ENCODE measurements around the gene ZNF519.
"Not testable (repeated sequence)": the region's sequence is repeated elsewhere in the genome, so short reads cannot be mapped to it uniquely, and the experiment has no call there.

ZNF519 gene

GRCh38 chr18:14137971-14138370 lies 5.7 kb upstream of the ZNF519 start:
- not testable (repeated sequence) for H3K79me2 ChIP-seq (ENCODE audit: control insufficient read depth, low read length); H3K4me1 ChIP-seq (ENCODE audit: control insufficient read depth, low read length); H3K27me3 ChIP-seq (ENCODE audit: control insufficient read depth, low read length); H3K4me2 ChIP-seq (ENCODE audit: low read length); H3K9me3 ChIP-seq (ENCODE audit: control insufficient read depth, insufficient read depth, low read length); H4K20me1 ChIP-seq (ENCODE audit: control insufficient read depth, insufficient read depth, low read depth, low read length); H3F3A ChIP-seq (ENCODE audit: control insufficient read depth, insufficient read depth); H3K27ac ChIP-seq (ENCODE audit: low read depth, low read length); H3K36me3 ChIP-seq (ENCODE audit: control insufficient read depth, low read length); H3K4me3 ChIP-seq (ENCODE audit: low read length); H3K9me2 ChIP-seq (replicated peaks; ENCODE audit: control insufficient read depth, low read length)

- H4K20me1 ChIP-seq (ENCODE audit: control insufficient read depth, insufficient read depth, low read depth, low read length), result not testable (repeated sequence)
Measured at GRCh38 chr18:14131696-14132270, 452 bp downstream of the ZNF519 start.

GRCh38 chr18:14130804-14131203 lies 1.4 kb downstream of the ZNF519 start:
- Histone ChIP-seq H3K4me3 (ENCODE audit: low read length) (peak overlapping the region; percentile 82), H3K4me2 (ENCODE audit: low read length) (peak overlapping the region; percentile 74), H3K4me1 (ENCODE audit: control insufficient read depth, low read length) (peaks cover 15% of the 10 kb centered on the region), H3K79me2 (ENCODE audit: control insufficient read depth, low read length) (peaks cover 57% of the 10 kb centered on the region)
- H3K27me3 ChIP-seq (ENCODE audit: control insufficient read depth, low read length); H4K20me1 ChIP-seq (ENCODE audit: control insufficient read depth, insufficient read depth, low read depth, low read length); H3K36me3 ChIP-seq (ENCODE audit: control insufficient read depth, low read length); H3K9me3 ChIP-seq (ENCODE audit: control insufficient read depth, insufficient read depth, low read length); H3K9me2 ChIP-seq (replicated peaks; ENCODE audit: control insufficient read depth, low read length); H3F3A ChIP-seq (ENCODE audit: control insufficient read depth, insufficient read depth); H3K27ac ChIP-seq (ENCODE audit: low read depth, low read length): not testable (repeated sequence)

More at GRCh38 chr18:14131696-14132270, 452 bp downstream of the ZNF519 start:
- Histone ChIP-seq H3K4me1 (ENCODE audit: control insufficient read depth, low read length) (peaks cover 15% of the 10 kb centered on the region), H3K4me2 (ENCODE audit: low read length) (peak overlapping the region; percentile 74), H3K79me2 (ENCODE audit: control insufficient read depth, low read length) (peaks cover 52% of the 10 kb centered on the region), H3K27ac (ENCODE audit: low read depth, low read length) (peak overlapping the region; percentile 32; the same call in 1 of the 2 replicates), H3K4me3 (ENCODE audit: low read length) (peak overlapping the region; percentile 82)
- not testable (repeated sequence) for H3K9me3 ChIP-seq (ENCODE audit: control insufficient read depth, insufficient read depth, low read length); H3K27me3 ChIP-seq (ENCODE audit: control insufficient read depth, low read length); H3K9me2 ChIP-seq (replicated peaks; ENCODE audit: control insufficient read depth, low read length); H3F3A ChIP-seq (ENCODE audit: control insufficient read depth, insufficient read depth); H3K36me3 ChIP-seq (ENCODE audit: control insufficient read depth, low read length)

GRCh38 chr18:14124689-14125088 lies 7.5 kb downstream of the ZNF519 start:
- no peak overlapping the region for H3K4me3 ChIP-seq (ENCODE audit: low read length)
- H3K79me2 ChIP-seq (ENCODE audit: control insufficient read depth, low read length), result peaks cover 80% of the 10 kb centered on the region
- no peak overlapping the region for H3K4me2 ChIP-seq (ENCODE audit: low read length)
- no peaks in the 10 kb centered on the region for H3K9me2 ChIP-seq (replicated peaks; ENCODE audit: control insufficient read depth, low read length)
- no peaks in the 10 kb centered on the region for H3F3A ChIP-seq (ENCODE audit: control insufficient read depth, insufficient read depth)
- TF ChIP-seq EZH2phosphoT487 (IDR thresholded peaks at IDR 0.05; ENCODE audit: borderline replicate concordance, low read length) (no peak), CTCF (IDR thresholded peaks at IDR 0.05; ENCODE audit: low read depth, low read length, poor library complexity, severe bottlenecking) (no peak)
- peaks cover 5% of the 10 kb centered on the region; the same call in 1 of the 2 replicates for H4K20me1 ChIP-seq (ENCODE audit: control insufficient read depth, insufficient read depth, low read depth, low read length)
- peaks cover 39% of the 10 kb centered on the region for H3K36me3 ChIP-seq (ENCODE audit: control insufficient read depth, low read length)
- no peaks in the 10 kb centered on the region for H3K4me1 ChIP-seq (ENCODE audit: control insufficient read depth, low read length)
- H3K27ac ChIP-seq (ENCODE audit: low read depth, low read length), result no peak overlapping the region
- H3K27me3 ChIP-seq (ENCODE audit: control insufficient read depth, low read length), result no peaks in the 10 kb centered on the region
- H3K9me3 ChIP-seq (ENCODE audit: control insufficient read depth, insufficient read depth, low read length), result no peaks in the 10 kb centered on the region

DNA sequence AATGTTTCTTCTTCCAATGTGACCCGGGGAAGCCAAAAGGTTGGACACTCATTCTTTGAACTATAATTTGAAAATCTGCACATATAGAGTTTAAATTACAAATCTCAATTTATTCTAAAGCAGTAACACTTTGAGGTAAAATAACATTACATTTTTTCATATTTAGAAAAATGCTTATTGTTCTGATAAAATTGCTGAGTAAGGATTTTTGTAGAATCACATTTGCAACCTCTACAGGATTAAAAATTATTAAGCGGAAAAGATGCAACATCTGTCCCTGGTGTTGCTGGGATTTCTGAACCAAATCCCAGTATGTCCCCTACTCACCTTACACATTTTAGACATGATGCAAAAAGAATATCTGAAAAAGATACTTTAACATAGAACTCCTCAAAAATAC lies 10.1 kb downstream of the ZNF519 start:
- peaks cover 48% of the 10 kb centered on the region for H3K36me3 ChIP-seq (ENCODE audit: control insufficient read depth, low read length)

More for the DNA sequence above, 10.1 kb downstream of the ZNF519 start:
- Histone ChIP-seq H3K79me2 (ENCODE audit: control insufficient read depth, low read length) (peaks cover 78% of the 10 kb centered on the region), H3K9me3 (ENCODE audit: control insufficient read depth, insufficient read depth, low read length) (peaks cover 4% of the 10 kb centered on the region; the same call in 1 of the 2 replicates), H3K27ac (ENCODE audit: low read depth, low read length) (no peak overlapping the region), H3K4me1 (ENCODE audit: control insufficient read depth, low read length) (no peaks in the 10 kb centered on the region), H3K27me3 (ENCODE audit: control insufficient read depth, low read length) (no peaks in the 10 kb centered on the region), H3K4me2 (ENCODE audit: low read length) (no peak overlapping the region), H3K9me2 (replicated peaks; ENCODE audit: control insufficient read depth, low read length) (no peaks in the 10 kb centered on the region), H3K4me3 (ENCODE audit: low read length) (no peak overlapping the region), H3F3A (ENCODE audit: control insufficient read depth, insufficient read depth) (no peaks in the 10 kb centered on the region), H4K20me1 (ENCODE audit: control insufficient read depth, insufficient read depth, low read depth, low read length) (peaks cover 5% of the 10 kb centered on the region; the same call in 1 of the 2 replicates)
- TF ChIP-seq EZH2phosphoT487 (IDR thresholded peaks at IDR 0.05; ENCODE audit: borderline replicate concordance, low read length), result no peak

All from DOHH2 (cell line).